Measurements from ENCODE around the gene NAV1. TPM values are rescaled to one million over a fixed set of nuclear protein-coding genes. Genes with fewer than 3 reads are reported as not detected.
A peak's percentile ranks its signal among the peaks of the same experiment; 100 is the strongest.

Gene NAV1
- total RNA-seq, 4 donors from 2014 or later: 11.4 to 35.8 (median 18.0) TPM

DNA sequence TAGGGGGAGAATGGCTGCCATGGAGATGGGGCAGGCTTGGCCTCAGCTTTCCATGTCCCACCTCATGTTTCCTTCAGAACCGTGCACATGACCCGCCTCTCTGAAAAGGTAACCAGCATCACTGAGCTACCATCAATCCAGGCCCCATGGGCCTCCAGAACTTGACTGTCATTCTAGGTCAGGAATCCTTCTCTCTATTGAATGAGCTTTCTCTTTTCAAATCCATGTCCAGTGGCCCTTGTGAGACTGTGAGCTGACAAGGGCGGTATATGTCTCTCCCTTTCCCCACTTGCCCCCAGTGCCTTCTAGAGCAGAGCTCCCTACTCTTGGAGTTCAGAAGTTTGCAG lies 36.4 kb upstream of the NAV1 start:
- H3K36me3 ChIP-seq: peaks cover 0 to 18% of the 10 kb centered on the region in 2 donors
- peak overlapping the region; percentile 24 to 83 for H3K4me3 ChIP-seq
- TF ChIP-seq EP300 (IDR thresholded peaks at IDR 0.05): no peak
- no peak for TF ChIP-seq POLR2A (IDR thresholded peaks at IDR 0.05)
- TF ChIP-seq POLR2AphosphoS5 (IDR thresholded peaks at IDR 0.05): peak; percentile 3
- H3K27me3 ChIP-seq: no peaks in the 10 kb centered on the region
- 67% methylated on average over 3 of the region's 3 CpGs; no CpG with 5 or more reads in 1 of the 2 donors for WGBS, 2 donors (ENCODE audit: low coverage in 1 of 2)
- peak overlapping the region; percentile 80 to 97 (median 97) for H3K27ac ChIP-seq
- no peaks in the 10 kb centered on the region for H3K9me3 ChIP-seq
- peaks cover 4 to 94% (median 47%) of the 10 kb centered on the region in 3 donors for H3K4me1 ChIP-seq
- ATAC-seq: no peak

DNA sequence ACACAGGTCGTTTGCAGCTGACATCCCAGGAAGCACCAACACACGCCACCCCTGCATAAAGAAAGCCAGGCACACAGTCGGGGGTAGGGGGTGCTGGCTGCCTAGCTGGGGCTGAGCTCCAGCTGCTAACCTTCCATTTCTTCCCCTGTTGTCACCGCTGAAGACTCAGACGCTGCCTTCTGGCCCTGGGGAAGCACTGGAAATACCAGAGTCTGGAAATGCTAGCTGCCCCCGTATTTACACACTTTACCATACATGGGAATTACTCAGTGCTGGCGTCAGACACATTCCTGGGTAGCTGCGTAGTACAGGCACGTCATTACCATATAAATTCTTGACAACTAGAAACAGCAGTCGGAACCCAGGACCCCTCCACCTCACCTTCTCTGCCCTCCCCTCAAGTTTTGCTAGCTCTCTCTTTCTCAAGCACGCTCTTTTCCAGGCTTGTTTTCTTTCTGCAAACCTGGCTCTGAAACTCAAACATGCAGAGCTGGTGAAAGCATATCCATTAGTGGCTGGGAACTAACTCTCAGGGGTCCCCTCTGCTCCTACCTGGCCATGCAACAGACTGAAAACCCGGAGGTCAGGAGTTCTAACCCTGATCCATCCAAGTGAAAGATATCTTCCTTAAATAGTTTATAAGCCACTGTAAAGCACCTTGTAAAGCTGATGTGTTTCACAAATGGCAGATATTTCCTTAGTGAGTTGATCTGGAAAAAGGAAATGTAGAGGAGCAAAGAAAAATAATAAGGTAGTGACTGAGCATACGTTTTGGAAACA lies 35.3 kb upstream of the NAV1 start:
- 8 to 25% methylated on average over 7 to 11 of the region's 13 CpGs for WGBS, 2 donors (ENCODE audit: low coverage in 1 of 2)
- ATAC-seq: peak; percentile 42

DNA sequence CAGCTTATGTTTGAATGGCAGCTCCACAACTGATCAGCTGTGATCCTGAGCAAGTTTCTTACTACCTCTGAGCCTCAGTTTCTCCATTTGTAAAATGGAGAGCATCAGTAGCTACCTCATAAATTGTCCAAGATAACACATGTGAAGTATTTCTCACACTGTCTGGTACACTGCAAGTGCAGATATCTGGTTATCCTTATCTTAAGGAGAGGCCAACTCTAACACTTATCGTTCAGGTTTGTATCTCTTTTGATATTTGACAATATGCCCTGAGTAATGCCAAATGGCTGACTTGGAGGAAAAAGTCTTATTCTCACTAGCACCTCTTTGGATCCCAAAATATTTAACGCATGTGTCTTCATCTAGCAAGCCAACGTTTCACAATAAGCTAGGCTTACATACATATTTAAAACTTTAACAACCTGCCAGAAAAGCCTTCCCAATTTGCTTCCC lies 34.7 kb upstream of the NAV1 start:
- Histone ChIP-seq H3K9me3 (no peaks in the 10 kb centered on the region), H3K36me3 (peaks cover 0 to 5% of the 10 kb centered on the region in 2 donors), H3K27me3 (no peaks in the 10 kb centered on the region), H3K27ac (peak overlapping the region; percentile 80 to 97 (median 97)), H3K4me3 (peak overlapping the region; percentile 47 to 83), H3K4me1 (peaks cover 6 to 94% (median 44%) of the 10 kb centered on the region in 3 donors)
- no peak for ATAC-seq
- WGBS, 2 donors (ENCODE audit: low coverage in 1 of 2): 22 to 29% methylated on average over 3 of the region's 3 CpGs
- peak; percentile 76 for TF ChIP-seq POLR2AphosphoS5 (IDR thresholded peaks at IDR 0.05)
- TF ChIP-seq, protein P1, sequence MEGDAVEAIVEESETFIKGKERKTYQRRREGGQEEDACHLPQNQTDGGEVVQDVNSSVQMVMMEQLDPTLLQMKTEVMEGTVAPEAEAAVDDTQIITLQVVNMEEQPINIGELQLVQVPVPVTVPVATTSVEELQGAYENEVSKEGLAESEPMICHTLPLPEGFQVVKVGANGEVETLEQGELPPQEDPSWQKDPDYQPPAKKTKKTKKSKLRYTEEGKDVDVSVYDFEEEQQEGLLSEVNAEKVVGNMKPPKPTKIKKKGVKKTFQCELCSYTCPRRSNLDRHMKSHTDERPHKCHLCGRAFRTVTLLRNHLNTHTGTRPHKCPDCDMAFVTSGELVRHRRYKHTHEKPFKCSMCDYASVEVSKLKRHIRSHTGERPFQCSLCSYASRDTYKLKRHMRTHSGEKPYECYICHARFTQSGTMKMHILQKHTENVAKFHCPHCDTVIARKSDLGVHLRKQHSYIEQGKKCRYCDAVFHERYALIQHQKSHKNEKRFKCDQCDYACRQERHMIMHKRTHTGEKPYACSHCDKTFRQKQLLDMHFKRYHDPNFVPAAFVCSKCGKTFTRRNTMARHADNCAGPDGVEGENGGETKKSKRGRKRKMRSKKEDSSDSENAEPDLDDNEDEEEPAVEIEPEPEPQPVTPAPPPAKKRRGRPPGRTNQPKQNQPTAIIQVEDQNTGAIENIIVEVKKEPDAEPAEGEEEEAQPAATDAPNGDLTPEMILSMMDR (IDR thresholded peaks at IDR 0.05): no peak
- no peak for TF ChIP-seq EP300 (IDR thresholded peaks at IDR 0.05)
- TF ChIP-seq POLR2A (IDR thresholded peaks at IDR 0.05): no peak

More for the DNA sequence above, 35.3 kb upstream of the NAV1 start:
- peak overlapping the region; percentile 80 to 97 (median 97) for H3K27ac ChIP-seq
- no peaks in the 10 kb centered on the region for H3K27me3 ChIP-seq
- H3K9me3 ChIP-seq: no peaks in the 10 kb centered on the region
- H3K36me3 ChIP-seq: peaks cover 0 to 11% of the 10 kb centered on the region in 2 donors
- H3K4me1 ChIP-seq: peaks cover 6 to 94% (median 50%) of the 10 kb centered on the region in 3 donors
- H3K4me3 ChIP-seq: peak overlapping the region; percentile 47 to 83
- TF ChIP-seq POLR2A (IDR thresholded peaks at IDR 0.05) (peak; percentile 72 to 78), EP300 (IDR thresholded peaks at IDR 0.05) (peak; percentile 86), POLR2AphosphoS5 (IDR thresholded peaks at IDR 0.05) (peak; percentile 99)
- TF ChIP-seq, protein P1 (IDR thresholded peaks at IDR 0.05): no peak

DNA sequence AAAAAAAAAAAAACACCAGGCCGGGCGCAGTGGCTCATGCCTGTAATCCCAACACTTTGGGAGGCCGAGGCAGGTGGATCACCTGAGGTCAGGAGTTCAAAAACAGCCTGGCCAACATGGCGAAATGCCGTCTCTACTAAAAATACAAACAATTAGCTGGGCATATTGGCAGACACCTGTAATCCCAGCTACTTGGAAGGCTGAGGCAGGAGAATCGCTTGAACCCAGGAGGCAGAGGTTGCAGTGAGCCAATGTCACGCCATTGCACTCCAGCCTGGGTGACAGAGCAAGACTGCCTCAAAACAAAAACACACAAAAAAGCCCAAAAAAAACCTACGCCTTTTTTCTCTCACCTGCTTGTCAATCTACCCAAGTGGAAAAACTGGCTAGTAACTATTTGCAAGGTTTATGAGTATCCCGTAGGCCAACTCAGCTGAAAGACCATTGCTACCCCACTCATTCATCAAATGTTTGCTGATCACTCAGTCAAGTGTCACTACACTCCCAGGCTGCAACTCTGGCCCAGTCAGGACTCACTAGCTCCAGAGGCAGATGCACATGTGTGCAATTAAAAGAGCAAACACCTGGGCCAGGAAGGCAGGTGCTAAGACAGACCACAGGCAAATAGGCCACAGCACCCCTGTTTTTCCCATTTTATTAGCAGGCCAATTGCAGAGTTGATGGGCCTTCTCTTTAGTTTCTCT lies 34.0 kb upstream of the NAV1 start:
- ATAC-seq: no peak
- Histone ChIP-seq H3K27ac (peak overlapping the region; percentile 80 to 97 (median 97)), H3K36me3 (no peaks in the 10 kb centered on the region), H3K4me3 (peak overlapping the region; percentile 47 to 83), H3K4me1 (peaks cover 6 to 93% (median 43%) of the 10 kb centered on the region in 3 donors), H3K9me3 (no peaks in the 10 kb centered on the region), H3K27me3 (no peaks in the 10 kb centered on the region)
- no peak for TF ChIP-seq POLR2A (IDR thresholded peaks at IDR 0.05)
- TF ChIP-seq, protein P1 (IDR thresholded peaks at IDR 0.05): no peak
- TF ChIP-seq POLR2AphosphoS5 (IDR thresholded peaks at IDR 0.05): no peak
- TF ChIP-seq EP300 (IDR thresholded peaks at IDR 0.05): no peak
- WGBS, 2 donors (ENCODE audit: low coverage in 1 of 2): 28 to 32% methylated on average over 5 to 9 of the region's 9 CpGs

DNA sequence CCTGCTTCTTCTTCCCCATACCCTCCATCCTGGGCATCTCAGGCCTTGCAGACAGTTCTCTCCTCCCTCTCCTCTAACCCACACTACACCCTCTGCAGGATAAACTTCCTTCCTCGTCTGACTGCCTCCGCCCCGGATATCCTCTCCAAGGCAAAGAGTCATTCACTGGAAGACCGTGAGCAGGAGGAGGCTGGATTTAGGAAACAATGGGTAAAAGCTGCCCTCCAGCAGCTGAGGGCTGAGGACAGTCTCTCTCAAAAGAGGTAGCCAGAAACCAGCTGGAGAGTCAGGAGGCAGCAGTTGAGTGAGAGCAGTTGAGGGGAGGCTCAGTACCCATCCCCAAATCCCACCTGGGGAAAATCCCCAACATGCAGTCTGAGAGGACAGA lies 33.4 kb upstream of the NAV1 start:
- no peaks in the 10 kb centered on the region for H3K36me3 ChIP-seq
- ATAC-seq: no peak
- no peaks in the 10 kb centered on the region for H3K27me3 ChIP-seq
- H3K4me3 ChIP-seq: peak overlapping the region; percentile 47 to 83
- peaks cover 6 to 87% (median 37%) of the 10 kb centered on the region in 3 donors for H3K4me1 ChIP-seq
- no peak for TF ChIP-seq EP300 (IDR thresholded peaks at IDR 0.05)
- TF ChIP-seq POLR2A (IDR thresholded peaks at IDR 0.05): peak; percentile 28 to 43
- TF ChIP-seq, protein P1 (IDR thresholded peaks at IDR 0.05): no peak
- peak; percentile 57 for TF ChIP-seq POLR2AphosphoS5 (IDR thresholded peaks at IDR 0.05)
- H3K9me3 ChIP-seq: no peaks in the 10 kb centered on the region
- WGBS, 2 donors (ENCODE audit: low coverage in 1 of 2): no CpG with 5 or more reads among the region's 4 CpGs
- H3K27ac ChIP-seq: peak overlapping the region; percentile 80 to 97 (median 97)
